DLD1 (cell line): ENCODE results near the gene TPM2.

Experiments used
- in situ Hi-C: cut with HindIII; loops from 2 replicates; pipeline ENCODE4 v1.10.0; 2017; ENCODE audit warnings: low sequenced_read_pairs

Gene TPM2

DNA sequence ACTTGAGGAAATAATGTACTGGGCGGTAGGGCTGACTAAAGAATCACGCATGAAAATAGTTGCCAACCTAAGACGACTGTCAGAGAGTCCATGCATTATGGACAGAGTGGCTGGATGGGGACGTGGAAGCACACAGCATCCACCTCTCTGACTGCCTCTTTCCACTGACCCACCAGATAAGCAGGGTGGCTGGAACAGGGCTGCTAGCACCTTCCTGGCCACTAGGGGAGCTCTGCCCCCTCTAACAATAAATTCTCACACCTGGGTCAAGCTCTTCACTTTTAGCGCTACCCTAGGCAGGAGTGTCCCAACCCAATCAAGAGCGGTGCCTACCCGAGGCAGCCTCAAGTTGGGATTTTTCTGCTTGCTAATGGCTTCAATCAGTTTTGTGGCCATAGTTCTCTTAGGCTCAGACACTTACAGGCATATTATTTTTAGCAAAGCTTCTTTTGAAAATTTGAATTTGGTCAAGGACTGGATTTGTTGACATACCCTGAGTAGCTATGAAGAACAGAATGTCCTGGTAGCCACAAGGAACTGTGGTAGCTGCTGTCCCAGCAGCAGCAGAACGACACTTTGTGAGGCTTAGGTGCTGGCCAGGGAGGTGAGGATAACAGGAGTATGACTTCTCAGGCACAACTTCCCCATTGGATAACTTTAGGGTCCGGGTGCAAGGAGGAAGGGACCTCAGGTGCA, 6.9 kb upstream of the TPM2 start:
- in situ Hi-C loops: no loop called here

DNA sequence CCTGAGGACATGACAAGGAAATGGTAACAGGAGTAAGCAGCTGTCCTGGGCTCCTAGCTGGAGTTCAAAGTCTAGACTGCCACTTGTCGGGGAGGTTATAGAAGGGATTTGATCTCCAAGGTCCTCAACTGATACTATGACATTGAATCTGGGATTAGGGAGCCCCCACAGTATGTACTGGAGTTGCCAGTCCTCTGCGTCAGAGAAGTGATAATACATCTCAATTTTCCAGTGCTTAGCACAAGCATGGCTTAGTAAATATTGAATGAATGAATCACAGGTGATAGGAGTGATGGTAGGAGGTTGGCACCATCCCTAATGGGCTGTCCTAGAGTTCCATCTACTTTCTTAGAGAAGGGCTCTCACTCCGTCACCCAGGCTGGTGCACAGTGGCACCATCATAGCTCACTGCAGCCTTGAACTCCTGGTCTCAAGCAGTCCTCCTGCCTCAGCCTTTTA, 6.2 kb upstream of the TPM2 start:
- in situ Hi-C loops: no loop called here

DNA sequence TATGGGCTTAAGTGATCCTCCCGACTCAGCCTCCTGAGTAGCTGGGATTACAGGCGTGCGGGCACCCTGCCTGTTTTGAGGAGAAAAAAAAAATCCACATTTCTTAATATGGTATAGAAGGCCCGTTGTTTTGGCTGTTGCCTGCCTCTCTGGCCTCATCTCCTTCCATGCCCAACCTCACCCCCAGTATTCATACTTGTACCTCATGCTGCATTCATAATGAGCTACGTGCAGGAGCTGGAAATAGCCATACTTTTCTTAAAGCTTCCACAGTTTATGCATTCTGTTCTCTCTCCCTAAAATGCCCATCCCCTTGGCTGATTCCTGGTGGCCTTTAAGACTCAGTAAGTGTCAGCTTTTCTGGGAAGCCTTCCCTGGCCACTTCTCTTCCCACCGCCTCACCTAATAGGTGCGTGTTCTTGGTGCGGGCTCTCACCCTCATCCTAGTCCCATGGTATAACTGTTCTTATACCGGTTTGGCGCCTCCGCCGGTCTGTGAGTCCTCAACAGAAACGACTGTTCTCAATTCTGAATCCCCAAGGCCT, 2.1 kb upstream of the TPM2 start:
- in situ Hi-C loops: no loop called here

DNA sequence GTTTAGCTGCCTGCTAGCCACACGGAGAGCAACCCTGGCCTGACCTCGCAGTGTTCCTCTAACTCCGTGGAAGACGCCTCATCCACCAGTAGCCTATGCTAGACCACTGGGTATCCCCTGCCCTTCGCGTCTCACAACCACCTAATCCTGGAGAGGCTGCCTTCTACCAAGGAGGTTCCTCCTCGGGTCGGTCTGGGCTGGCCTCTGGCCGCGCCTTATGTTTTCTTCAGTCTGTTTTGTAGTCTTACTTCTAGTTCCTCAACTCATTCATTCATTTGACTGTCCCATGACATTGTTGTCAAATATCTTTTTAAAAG, 1.6 kb upstream of the TPM2 start:
- in situ Hi-C loops: no loop called here

DNA sequence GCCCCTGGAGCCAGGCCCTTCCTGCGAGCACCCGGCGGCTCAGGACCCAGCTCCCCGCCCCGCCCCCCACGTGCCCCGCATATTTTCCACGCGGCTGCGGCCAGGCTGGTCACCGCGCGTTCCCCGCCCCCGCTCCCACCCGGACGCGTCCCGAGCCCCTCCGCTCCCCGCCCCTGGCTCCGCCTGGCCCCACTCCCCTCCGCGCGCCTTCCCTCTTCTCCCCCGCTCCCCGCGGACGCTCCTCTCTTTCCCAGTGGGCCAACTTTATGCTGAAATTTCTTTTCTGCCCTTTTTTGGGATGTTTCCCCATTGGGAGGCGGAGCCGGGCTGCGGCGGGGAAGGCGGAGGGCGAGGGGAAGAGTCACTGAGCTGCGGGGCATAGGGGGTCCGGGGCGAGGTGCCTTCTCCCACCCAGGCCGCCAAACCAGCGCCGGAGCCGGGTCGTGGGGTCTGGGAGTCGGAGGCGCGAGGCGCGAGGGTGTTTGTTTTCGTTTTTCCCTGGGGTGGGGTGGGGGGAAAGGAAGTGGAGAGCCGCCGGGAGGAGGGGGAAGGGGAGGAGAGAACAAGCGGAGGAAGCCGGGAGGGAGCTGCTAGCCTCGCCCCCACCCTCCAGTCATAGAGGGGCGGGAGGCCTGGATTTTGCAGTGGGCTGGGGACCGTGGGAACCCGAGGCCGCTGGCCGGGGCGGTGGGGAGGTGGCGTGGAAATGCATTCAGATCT, 1.0 kb upstream of the TPM2 start:
- in situ Hi-C loops: no loop called here

DNA sequence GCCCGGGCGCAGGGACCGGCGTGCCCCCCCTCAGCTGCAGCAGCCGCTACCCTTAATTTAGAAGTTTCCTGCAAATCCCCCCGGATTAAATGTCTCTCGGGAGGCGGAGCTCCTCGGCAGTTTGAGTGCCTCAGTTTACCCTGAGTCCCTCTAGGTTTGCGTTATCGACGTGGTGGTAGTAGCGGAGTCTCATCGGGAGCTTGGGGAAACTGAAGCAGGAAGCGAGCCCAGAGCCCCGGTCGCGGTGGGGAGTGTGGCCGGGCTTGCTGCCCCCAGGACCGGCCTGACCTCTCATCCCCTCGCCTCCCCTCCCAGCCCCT, 529 bp upstream of the TPM2 start:
- in situ Hi-C loops: no loop called here

DNA sequence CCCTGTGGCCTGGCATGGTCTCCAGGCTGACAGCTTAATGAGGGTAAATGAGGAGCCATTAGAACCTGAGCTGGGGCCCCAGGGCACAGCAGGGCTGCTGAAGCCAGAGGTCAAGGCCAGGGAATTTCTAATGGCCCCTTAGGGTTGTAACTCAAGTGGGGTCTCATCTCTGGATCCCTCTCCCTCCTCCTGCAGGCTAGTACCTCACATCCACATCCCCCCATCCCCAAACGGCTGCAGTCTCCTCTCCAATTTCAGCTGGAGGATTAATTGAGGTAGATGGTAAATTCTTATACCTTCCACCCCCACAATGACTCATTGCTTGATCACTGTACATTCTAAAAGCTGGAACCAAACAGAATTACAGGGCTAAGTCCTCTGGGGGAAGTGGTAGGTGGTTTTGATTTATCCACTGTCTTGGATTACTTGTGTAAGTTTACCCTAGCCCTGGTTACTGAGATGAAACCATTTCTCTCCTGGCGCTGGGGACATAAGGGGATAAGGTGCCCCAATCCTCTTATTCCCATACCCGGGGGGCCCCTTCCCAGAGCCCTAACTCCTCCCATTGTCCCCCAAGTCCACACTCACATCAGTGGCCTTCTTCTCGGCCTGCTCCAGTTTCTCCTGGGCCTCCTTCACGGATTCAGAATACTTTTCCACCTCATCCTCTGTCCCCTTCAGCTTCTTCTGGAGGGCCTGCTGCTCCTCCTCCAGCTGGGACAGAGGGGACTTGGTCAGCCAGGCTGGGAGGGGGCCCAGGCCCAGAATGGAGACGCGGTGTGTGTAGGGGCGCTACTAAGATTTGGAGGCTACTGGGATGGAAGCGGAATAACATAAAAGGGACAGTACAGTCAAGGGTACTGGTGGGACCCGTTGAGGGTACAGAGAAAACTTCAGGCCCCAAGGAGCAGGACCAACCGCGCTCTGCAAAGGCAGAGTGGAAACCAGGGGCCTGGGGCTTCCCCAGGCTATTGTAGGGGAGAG, 875 bp downstream of the TPM2 start:
- in situ Hi-C loops: no loop called here

DNA sequence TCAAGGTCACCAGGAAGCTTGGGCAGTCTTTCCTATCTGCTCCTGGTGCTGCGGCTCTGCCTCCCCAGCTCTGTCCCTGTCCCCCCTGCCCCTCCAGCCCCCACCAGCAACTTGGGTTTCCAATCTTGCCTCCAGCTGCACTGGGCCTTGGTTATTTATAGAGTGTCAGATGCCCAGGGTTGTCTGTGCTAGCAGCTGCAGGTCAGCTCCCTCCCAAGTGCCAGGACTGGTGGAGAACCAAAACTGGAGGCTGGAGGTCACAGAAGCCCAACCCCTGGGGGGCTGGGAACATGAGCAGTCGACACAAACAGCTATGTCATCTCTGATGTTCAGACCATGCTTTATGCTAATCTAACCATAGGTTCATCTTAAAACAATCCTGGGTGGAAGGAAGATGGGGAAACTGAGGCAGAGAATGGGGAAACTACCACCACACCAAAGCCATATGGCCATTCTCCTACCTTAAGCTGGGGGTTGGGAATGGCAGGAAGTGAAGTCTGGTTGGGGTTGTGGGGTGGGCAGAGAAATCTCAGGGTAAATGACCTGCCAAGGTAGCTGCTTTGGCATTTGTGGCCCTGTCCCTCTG, 1.7 kb downstream of the TPM2 start:
- in situ Hi-C loops: no loop called here

DNA sequence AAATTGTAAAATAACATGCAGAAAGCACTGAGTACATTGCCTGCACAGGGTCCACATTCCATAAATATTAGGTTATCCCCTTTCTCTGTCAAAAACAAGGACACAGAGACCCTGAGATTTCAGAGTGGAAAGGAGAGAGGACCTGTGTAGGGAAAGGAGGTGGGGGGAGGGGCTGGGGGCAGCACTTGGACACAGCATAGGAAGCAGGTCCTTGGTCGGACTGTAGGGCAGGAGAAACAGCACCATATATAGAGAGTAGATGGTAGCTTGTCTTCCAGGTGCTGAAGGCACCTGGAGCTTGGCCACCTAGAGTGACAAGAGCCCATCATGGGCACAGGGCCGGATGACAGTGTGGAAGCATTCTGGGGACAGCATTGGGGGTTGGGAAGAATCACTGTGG, 2.4 kb downstream of the TPM2 start:
- in situ Hi-C loops: no loop called here

DNA sequence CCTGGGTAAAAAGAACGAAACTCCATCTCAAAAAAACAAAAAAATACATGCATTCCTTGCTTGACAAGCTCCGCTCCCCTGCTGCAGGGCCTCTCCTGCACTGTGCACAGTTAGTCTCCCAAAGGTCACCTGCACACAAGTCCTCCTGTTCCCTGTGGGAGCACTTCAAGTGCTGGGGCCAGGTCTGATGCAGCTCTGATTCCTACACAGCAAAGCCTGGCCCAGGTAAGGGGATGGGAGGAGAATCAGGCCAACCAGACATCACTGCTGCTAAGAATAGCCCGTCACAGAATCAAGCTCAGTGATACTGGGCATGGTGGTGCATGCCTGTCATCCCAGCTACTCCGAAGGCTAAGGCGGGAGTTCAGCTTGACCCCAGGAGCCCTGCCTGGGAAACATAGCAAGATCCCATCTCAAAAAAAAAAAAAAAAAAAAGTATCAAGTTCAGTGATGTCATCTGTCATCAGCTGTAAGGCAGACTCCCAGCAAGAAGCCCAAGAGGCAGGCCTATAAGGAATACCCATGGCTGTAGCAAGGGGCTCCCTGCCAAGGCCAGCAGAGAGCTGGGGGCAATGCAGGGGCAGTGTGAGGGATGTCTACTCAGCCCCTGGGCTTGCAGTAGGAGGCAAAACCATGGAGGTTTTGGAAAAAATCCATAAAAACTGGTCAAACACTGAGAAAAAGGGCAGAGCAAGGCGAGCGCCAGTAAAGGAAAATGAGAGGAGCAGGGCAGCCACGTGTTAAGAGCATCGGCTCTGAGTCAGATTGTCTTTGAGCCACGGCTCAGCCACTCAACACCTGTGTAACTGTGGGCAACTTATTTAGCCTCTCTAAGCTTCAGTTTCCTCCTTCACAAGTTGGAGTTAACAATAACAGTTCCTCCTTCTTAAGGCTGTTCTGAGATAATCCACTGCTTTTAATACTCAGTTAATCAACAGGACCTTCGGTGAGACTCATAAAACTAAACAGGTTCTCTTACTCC, 3.2 kb downstream of the TPM2 start:
- in situ Hi-C loops: no loop called here

DNA sequence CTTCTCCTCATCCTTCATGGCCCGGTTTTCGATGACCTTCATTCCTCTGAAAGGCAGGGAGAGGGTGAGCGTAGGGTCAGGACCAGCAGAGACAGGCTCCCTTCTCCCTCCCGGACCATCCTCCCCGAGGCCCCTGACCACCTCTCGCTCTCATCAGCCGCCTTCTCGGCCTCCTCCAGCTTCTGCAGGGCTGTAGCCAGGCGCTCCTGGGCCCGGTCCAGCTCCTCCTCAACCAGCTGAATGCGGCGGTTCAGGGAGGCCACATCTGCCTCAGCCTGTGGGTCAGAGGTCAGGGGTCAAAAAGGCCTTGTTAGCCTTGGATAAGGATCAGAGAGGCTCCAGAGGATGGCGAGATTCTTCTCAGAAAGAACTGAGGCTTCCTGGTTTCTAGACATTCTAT, 4.2 kb downstream of the TPM2 start:
- in situ Hi-C loops: no loop called here

DNA sequence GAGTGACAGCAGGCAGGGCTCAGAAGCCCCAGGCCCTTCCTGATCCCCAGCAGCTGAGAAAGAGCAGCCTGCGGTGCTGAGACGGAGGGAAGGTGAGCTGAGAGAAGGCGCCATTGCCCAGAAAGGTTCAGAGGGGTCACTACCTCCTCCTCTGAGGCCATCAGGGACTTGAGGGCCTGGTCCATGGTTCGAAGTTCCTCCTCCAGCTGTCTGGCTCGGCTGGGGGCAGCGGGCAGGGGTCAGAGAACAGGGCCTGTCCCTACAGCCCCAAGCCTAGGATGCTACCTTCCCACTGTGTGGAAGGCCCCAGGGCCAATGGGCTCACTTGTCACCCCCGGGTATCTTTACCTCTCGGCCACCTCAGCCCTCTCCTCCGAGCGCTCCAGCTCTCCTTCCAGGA, 4.8 kb downstream of the TPM2 start:
- in situ Hi-C loops: no loop called here

DNA sequence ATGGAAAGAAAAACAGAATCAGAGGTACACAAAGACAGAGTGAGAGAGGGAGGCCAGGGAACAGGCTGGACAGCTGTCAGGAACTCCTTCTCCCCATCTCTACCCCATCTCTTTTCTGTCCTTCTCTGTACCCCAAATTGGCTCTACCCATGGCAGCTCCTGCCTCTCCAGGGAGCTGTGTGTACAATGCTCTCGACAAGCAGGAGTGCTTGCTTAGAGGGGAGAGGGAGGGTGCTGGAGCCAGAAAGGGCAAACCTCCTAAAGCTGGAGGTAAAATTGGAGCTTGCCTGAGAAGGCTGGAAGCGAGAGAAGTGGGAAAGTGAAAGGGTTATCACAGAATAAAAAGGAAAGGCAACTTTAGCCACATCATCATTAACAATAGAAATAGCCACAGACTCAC, 6.4 kb downstream of the TPM2 start:
- in situ Hi-C loops: no loop called here

DNA sequence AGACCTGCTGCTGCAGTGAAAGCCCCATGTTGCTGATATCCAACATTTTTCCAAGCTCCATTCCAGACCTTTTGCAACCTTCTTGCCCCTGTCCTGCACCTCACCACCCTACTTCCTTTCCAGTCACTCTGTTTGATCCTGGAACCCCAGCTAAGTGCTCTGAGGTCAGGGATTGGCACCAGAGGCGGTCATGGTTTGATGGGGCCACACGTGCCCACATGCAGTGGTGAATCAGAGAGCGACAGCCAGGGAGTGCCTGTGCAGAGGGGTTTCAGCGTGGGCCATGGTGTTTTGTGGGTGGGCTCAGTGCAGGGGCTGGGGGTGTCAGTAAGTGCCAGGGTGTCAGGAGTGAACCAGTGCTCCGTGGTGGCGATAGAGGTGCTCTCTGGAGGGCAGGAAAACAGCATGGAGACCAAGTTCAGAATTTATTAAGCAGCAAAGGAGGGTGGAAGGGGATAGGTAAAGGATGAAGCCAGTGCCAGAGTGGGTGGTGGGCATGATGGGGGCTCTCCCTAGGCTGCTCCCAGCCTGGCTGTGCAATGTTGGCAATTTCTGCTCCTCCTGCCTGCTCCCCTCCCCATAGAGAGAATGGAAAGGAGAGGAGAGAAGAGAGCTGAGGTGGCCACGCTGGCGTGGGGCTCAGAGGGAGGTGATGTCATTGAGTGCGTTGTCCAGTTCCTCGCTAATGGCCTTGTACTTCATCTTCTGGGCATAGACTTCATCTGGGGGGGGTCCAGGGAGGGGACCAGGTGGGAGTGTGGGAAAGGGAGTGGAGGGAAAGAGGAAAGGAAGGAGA, 7.0 kb downstream of the TPM2 start:
- in situ Hi-C loops: no loop called here

DNA sequence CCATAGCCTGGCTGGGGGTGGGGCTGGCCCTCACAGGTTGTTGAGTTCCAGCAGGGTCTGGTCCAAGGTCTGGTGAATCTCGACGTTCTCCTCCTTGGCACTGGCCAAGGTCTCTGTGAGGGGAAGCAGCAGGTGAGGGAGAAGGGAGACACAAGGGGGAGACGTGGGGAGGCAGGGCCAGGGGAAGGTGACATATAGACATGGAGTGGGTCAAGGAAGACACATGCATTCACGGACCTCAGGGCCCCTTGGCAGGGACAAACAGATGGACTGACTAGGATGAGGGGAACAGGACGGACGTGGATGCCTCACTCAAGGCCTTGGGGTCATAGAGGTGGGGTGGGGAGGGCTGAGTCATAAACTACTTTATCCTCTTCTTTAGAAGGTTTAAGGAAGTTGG, 7.7 kb downstream of the TPM2 start:
- in situ Hi-C loops: no loop called here

DNA sequence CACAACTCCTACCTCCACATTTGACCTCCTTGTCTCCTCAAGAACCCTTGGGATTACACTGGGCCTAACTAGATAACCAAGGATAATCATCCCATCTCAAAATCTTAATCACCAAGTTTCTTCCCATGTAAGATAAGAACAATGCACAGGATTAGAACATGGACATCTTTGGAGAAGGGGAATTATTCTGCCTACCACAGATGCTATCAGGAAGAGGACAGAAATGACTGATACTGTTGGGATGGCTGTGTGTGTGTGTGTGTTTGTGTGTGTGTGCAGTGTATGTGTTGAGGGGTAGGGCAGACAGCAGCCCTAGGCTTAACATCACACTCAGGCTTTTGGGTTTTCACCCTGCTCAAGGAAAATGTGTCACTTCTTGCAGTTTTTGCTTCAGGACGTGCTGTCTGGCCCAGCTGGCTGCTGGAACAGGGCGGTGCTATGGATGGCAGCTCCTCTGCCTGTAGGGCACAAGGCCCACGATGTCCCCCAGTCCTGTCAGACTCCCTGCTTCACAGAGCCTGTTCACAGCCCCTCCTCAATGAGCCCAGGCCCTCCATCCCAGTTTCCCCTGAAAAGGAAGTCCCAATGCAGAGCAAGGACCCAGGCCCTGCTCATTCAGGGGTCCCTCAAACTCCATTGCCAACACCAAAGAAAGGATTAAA, 8.3 kb downstream of the TPM2 start:
- in situ Hi-C loops: no loop called here

DNA sequence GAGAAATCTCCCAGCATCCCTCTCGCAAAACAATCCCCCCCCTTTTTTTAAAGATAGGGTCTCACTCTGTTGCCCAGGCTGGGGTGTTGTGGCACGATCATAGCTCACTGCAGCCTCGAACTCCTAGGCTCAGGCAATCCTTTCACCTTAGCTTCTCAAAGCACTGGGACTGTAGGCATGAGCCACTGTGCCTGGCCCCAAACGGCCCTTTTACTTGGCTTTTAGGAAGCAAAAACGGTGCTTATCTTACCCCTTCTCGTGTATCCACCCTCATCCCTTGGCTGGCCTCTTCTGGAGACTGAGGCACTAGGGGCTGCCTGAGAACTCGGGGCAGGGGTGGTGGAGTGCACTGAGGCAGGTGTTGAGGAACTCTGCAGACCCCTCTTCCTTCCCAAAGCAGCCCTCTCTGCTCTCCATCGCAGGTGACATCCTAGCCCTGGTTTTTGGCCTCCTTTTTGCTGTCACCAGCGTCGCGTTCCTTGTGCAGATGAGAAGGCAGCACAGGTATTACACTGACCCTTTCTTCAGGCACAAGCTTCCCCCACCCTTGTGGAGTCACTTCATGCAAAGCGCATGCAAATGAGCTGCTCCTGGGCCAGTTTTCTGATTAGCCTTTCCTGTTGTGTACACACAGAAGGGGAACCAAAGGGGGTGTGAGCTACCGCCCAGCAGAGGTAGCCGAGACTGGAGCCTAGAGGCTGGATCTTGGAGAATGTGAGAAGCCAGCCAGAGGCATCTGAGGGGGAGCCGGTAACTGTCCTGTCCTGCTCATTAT, 9.2 kb downstream of the TPM2 start:
- in situ Hi-C loops: no loop called here

DNA sequence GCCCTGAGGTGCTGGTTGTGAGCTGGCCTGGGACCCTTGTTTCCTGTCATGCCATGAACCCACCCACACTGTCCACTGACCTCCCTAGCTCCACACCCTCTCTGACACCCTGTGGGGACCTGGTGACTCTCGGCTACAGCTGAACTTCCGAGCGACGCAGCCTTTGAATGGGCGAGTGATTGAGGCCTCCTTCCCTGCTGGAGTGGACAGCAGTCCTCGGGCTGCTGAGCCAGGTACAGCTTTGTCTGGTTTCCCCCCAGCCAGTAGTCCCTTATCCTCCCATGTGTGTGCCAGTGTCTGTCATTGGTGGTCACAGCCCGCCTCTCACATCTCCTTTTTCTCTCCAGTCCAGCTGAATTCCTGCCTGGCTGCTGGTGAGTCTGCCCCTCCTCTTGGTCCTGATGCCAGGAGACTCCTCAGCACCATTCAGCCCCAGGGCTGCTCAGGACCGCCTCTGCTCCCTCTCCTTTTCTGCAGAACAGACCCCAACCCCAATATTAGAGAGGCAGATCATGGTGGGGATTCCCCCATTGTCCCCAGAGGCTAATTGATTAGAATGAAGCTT, 9.9 kb downstream of the TPM2 start:
- in situ Hi-C loops: no loop called here
